Activated CD4-positive, CD25-positive, alpha-beta regulatory T cell treated with anti-CD3 and anti-CD28 coated beads, Interleukin-2, amount 50 U/mL, for 16 hours (primary cell): ENCODE measurements around the gene CMTM1.

Experiments used
- DNase-seq: peaks from one replicate; pipeline ENCODE4 v3.0.0-alpha.2; 2020; ENCODE audit warnings: low read depth, low spot score

CMTM1 gene

GRCh38 chr16:66566051-66566901 lies at the start of gene CMTM1:
TSS of gene CMTM1 (plus strand) at chr16:66566439. CDS start at chr16:66566514, 75 bp downstream.
- DNase-seq, result no peak

- no peak for DNase-seq
Observed at GRCh38 chr16:66516509-66516807, 49.8 kb upstream of the CMTM1 start.

- DNase-seq, result peak; percentile 28
Observed at GRCh38 chr16:66516808-66517585, 49.2 kb upstream of the CMTM1 start.

- no peak for DNase-seq
Observed at GRCh38 chr16:66517586-66518263, 48.5 kb upstream of the CMTM1 start.

- DNase-seq, result no peak
Observed at GRCh38 chr16:66519482-66520373, 46.5 kb upstream of the CMTM1 start.

GRCh38 chr16:66520406-66521170 lies 45.7 kb upstream of the CMTM1 start:
- DNase-seq, result no peak

- DNase-seq, result no peak
Observed at GRCh38 chr16:66521252-66521713, 45.0 kb upstream of the CMTM1 start.

- DNase-seq, result peak; percentile 75
Observed at GRCh38 chr16:66521951-66522771, 44.1 kb upstream of the CMTM1 start.

- DNase-seq, result no peak
Observed at GRCh38 chr16:66522816-66523590, 43.2 kb upstream of the CMTM1 start.

- no peak for DNase-seq
Observed at GRCh38 chr16:66523861-66524354, 42.3 kb upstream of the CMTM1 start.

GRCh38 chr16:66524601-66525164 lies 41.6 kb upstream of the CMTM1 start:
- no peak for DNase-seq

- no peak for DNase-seq
Observed at GRCh38 chr16:66525396-66526180, 40.7 kb upstream of the CMTM1 start.

GRCh38 chr16:66528294-66528693 lies 37.9 kb upstream of the CMTM1 start:
- DNase-seq, result no peak

- DNase-seq, result no peak
Observed at GRCh38 chr16:66529475-66529874, 36.8 kb upstream of the CMTM1 start.

- no peak for DNase-seq
Observed at GRCh38 chr16:66534376-66534799, 31.9 kb upstream of the CMTM1 start.

GRCh38 chr16:66536525-66536924 lies 29.7 kb upstream of the CMTM1 start:
- no peak for DNase-seq

GRCh38 chr16:66537236-66537635 lies 29.0 kb upstream of the CMTM1 start:
- no peak for DNase-seq
